DMS79 treated with DMSO at 0.1 percent for 48 hours (cell line): ENCODE measurements around the gene ZNF565.
"Not testable (repeated sequence)": the region's sequence is repeated elsewhere in the genome, so short reads cannot be mapped to it uniquely, and the experiment has no call there.

Source experiments
- DNase-seq: peaks from one replicate; lab custom pipeline; 2025; lab: John Stamatoyannopoulos, UW

Gene ZNF565

DNA sequence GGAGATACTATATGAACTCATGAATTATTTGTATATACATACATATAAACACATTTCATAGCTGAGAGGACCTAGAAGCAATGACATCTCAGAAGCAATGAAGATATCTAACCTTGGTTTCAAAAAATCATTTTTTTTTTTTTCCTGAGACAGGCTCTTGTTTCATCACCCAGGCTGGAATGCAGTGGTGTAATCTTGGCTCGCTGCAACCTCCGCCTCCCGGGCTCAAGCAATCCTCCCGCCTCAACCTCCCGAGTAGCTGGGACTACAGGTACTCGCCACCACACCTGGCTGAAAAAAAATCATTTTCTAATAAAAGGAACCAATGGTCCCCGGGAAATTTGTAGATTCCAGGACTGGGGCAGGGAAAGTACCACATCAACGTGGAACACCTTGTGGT, 4.0 kb downstream of the ZNF565 start:
- DNase-seq: no peak

DNA sequence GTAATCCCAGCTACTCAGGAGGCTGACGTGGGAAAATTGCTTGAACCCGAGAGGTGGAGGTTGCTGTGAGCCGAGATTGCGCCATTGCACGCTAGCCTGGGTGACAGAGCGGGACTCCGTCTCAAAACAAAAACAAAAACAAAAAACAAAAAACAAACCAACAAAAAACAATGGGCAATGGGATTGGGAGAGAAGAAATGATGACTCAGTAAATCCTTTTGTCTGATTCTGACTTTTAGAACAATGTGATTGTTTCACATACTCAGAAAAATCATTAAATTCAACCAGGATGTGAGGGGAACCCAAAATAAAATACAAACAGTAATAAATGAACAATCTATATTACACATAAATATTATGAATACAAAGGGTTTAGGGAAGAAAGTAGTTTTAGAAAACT, 5.1 kb downstream of the ZNF565 start:
- no peak for DNase-seq

DNA sequence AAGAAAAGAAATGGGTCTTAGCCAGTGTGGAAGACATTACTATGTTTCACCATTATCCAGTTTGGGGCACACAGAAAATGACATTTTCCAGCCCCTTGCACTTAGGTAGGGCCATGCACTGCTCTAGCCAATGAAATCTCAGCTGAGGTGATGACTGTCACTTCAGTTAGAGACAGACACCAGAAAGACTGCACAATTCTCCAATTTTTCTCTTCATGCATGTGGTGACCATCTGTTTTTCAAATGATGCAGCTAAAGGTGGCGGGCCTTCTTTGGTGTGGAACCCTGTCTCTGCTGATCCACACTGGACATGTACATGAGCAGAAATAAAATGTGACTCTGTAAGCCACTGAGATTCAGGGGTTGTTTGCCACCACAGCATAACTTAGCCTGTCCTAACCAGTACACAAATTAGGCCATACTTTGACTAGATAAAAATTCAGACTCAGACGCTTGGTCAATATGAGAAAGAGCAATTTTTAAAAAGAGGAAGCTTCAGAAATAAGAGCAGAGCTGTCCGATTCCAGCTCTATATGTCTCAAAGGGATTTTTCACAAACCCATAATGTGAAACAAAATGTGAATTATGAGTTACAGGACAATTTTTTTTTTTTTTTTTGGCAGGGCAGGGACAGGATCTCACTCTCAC, 6.7 kb downstream of the ZNF565 start:
- no peak for DNase-seq

DNA sequence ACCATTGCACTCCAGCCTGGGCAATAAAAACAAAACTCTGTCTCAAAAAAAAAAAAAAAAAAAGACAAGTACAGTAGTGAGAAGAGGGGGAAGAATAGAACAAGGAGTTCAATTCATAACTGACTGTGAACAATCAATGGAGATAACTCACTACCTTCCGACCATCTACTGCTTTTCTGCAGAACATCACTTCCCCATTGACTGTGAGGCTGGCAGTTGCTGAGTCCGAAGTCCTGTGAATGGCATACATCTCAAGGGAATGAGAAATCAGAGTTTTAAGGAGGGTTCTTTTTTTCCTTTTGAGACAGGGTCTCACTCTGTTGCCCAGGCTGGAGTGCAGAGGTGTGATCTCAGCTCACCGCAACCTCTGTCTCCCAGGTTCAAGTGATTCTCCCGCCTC, 11.2 kb downstream of the ZNF565 start:
- DNase-seq: no peak

DNA sequence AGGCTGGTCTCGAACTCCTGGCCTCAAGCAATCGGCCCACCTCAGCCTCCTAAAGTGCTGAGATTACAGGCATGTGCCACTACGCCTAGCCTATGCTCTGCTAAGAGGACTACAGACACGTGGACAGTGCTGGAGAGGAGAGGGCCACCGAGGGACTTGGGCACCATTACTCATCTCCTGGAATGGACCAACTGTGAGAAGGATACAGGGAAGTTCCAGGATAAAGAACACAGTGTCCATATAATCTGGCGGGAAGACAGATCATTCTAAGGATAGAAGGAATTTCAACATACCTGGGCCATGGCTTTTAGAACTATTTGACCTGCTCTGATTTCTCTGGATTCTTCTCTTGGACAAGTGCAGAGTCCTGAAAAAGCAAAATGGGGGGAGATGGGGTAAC, 12.8 kb downstream of the ZNF565 start:
- no peak for DNase-seq

DNA sequence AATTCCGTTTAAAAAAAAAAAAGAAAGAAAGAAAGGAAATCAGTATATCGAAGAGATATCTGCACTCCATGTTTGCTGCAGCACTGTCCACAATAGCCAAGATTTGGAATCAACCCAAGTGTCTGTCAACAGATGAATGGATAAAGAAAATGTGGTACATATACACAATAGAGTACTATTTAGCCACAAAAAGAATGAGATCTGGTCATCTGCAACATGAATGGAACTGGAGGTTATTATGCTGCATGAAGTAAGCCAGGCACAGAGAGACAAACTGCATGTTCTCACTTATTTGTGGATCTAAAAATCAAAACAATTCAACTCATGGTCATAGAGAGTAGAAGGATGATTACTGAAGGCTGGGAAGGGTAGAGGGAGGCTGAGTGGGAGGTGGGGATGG, 16.3 kb downstream of the ZNF565 start:
- DNase-seq: no peak

DNA sequence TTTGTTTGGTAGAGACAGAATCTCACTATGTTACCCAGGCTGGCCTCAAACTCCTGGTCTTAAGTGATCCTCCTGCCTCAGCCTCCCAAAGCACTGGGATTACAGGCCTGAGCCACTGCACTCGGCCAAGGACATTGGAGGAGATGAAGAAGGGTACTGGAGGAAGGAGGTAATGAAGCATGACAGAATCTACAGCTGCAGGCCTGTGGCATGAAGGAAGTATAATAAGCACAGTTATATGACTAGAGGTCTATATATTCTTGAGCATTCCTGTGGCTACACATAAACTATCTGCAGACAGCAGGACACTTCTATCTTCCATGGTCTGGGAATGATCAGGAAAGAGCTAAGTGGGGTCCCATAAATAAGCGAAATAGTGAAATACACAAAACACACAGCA, 18.2 kb downstream of the ZNF565 start:
- no peak for DNase-seq

DNA sequence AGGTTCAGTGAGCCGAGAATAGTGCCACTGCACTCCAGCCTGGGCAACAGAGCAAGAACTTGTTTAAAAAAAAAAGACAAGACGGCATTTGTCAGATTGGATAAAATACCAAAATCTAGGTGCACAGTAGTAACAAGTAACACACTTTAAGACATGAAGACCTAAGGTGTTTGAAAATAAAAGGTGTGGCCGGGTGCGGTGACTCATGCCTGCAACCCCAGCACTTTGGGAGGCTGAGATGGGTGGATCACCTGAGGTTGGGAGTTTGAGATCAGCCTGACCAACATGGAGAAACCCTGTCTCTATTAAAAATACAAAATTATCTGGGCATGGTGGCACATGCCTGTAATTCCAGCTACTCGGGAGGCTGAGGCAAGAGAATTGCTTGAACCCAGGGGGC, 27.7 kb downstream of the ZNF565 start:
- DNase-seq: not testable (repeated sequence)

DNA sequence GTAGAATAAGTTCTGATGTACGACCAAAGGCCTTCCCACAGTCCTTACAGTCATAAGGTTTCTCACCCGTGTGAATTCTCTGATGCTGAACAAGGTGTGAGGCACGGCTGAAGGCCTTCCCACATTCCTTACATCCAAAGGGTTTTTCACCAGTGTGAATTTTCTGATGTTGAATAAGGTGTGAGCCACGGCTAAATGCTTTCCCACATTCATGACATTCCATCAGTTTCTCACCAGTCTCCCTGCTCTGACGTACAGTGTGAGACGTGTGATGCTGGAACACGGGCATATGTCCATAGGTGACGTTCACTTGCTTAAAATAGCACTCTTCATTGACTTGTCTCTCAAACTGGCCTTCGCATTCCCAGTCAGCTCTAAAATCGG, 31.2 kb downstream of the ZNF565 start:
- DNase-seq: no peak

- no peak for DNase-seq
These were observed 31.7 kb downstream of the ZNF565 start for GRCh38 chr19:36182612-36183244.

GRCh38 chr19:36179077-36179476, 35.4 kb downstream of the ZNF565 start:
- DNase-seq: not testable (repeated sequence)

DNA sequence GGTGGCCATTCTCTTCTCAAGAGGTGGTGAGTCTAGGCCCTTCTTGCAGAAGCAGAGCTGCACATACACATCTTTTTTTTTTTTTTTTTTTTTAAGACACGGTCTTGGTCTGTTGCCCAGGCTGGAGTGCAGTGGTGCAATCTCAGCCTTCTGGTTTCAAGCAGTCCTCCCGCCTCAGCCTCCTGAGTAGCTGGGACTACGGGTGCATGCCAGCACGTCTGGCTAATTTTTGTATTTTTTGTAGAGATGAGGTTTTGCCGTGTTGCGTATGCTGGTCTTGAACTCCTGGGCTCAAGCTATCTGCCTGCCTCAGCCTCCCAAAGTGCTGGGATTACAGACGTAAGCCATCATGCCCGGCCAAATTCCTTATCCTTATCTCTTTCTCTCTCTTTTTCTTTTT, 40.6 kb downstream of the ZNF565 start:
- not testable (repeated sequence) for DNase-seq

DNA sequence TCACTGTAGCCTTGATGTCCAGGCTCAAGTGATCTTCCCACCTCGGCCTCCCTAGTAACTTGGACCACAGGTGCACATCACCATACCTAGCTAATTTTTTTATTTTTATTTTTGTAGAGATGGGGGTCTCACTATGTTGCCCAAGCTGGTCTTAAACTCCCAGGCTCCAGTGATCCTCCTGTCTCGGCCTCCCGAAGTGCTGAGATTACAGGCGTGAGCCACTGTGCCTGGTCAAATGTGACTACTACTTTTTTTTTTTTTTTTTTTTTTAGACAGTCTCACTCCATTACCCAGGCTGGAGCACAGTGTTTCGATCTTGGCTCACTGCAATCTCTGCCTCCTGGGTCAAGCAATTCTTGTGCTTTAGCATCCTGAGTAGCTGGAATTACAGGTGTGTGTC, 41.6 kb downstream of the ZNF565 start:
- no peak for DNase-seq

DNA sequence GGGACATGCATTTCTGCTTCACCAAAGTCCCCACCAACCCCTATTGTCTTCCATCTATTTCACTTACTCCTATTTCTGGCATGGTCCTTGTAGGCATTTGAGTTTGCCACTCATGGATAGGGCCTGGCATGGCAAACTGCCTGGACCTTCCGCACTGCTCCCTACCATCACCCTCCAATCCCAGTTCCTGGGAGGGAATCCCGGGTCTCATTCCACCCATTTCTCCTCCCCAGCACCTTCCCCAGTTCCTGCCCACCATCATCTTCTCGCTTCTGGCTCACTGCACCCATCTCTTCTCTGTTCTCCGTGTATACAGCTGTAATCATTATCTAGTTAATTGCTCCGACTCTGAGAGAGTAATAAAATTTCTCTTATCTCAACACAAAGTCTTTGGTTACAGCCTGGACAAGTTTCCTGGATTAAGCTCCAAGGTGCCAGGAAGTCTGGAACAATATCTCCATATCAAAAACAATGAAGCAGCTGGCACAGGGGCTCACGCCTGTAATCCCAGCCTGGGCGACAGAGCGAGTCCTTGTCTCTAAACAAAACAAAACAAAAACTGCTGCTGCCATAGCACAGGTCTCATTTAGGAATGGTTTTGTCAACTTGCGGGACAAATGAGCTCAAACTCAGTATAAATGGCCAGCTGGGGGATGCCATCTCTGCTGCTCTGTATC, 45.2 kb downstream of the ZNF565 start:
- DNase-seq: peak; percentile 18

DNA sequence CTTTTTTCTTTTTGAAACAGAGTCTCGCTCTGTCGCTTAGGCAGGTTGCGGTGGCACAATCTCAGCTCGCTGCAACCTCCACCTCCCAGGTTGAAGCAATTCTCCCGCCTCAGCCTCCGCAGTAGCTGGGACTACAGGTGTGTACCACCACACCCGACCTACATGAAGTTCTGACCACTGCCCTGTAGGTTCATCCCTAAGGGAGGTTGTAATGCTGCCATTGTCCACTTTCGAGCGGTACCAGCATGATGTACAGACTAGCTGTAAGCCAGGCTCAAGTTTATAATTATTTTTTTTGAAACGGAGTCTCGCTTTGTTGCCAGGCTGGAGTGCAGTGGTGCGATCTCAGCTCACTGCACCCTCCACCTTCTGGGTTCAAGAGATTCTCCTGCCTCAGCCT, 50.7 kb downstream of the ZNF565 start:
- DNase-seq: no peak

GRCh38 chr19:36160821-36161596, 53.5 kb downstream of the ZNF565 start:
- no peak for DNase-seq

- DNase-seq: no peak
These were observed 61.3 kb downstream of the ZNF565 start for GRCh38 chr19:36153126-36153525.

- DNase-seq: no peak
These were observed 61.9 kb downstream of the ZNF565 start, which contains the start of gene COX7A1 for GRCh38 chr19:36152352-36153091. TSS of gene COX7A1 (minus strand) at chr19:36152447. CDS start at chr19:36152407, 40 bp downstream.

DNA sequence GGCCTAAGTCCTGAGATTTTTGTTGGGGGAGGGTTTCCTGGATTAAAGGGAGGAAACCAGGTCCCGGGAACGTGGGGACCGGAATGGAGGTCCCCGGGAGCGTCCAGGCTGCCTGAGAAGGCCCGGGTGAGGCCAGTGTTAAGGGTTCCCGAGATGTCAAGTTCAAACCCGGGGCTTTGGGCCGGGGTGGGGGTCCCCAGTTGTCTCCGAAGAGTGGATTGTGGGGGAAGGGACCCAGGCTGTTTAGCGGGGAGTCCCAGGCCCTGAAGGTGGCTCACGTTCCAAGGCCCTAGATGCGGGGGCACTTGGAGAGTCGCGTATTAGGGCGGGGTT, 62.5 kb downstream of the ZNF565 start:
- DNase-seq: no peak

- no peak for DNase-seq
These were observed 63.1 kb downstream of the ZNF565 start for GRCh38 chr19:36151144-36152018.

GRCh38 chr19:36150586-36150985, 63.9 kb downstream of the ZNF565 start:
- DNase-seq: no peak
